ENCODE data around the gene CPM. TPM values are rescaled to one million over a fixed set of nuclear protein-coding genes. Genes with fewer than 3 reads are reported as not detected.

The CPM gene
- total and polyA plus RNA-seq, 12 donors = 2.1 to 17.8 (median 5.4) TPM

DNA sequence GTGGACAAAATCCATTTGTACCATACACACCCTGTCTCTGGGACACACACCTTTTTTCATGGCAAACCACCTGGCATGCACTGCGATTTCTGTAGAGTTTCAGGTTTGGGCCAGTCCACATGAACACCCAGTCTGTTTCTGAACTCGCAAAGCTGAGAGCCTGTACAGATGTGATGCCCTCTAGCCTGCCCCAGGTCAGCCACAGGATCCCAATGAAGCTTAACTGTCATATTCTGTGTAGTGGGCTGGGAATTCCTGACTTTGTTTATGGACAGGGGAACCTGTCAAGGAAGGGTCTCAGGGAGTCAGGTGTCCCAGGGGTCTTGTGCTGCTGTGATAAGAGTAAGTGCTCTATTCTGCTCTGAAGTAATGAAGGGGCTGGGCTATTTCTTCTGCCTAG lies 39.8 kb downstream of the CPM start:
- no peaks in the 10 kb centered on the region for H3K36me3 ChIP-seq
- TF ChIP-seq, protein P1, sequence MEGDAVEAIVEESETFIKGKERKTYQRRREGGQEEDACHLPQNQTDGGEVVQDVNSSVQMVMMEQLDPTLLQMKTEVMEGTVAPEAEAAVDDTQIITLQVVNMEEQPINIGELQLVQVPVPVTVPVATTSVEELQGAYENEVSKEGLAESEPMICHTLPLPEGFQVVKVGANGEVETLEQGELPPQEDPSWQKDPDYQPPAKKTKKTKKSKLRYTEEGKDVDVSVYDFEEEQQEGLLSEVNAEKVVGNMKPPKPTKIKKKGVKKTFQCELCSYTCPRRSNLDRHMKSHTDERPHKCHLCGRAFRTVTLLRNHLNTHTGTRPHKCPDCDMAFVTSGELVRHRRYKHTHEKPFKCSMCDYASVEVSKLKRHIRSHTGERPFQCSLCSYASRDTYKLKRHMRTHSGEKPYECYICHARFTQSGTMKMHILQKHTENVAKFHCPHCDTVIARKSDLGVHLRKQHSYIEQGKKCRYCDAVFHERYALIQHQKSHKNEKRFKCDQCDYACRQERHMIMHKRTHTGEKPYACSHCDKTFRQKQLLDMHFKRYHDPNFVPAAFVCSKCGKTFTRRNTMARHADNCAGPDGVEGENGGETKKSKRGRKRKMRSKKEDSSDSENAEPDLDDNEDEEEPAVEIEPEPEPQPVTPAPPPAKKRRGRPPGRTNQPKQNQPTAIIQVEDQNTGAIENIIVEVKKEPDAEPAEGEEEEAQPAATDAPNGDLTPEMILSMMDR (IDR thresholded peaks at IDR 0.05) = no peak
- H3K4me3 ChIP-seq = no peak overlapping the region
- no peak for ATAC-seq
- intact Hi-C loops (cut with DNase I) = no loop called here
- H3K4me1 ChIP-seq = peaks cover 0 to 24% (median 15%) of the 10 kb centered on the region in 9 donors
- H3K27ac ChIP-seq = no peak overlapping the region
- no peaks in the 10 kb centered on the region for H3K9me3 ChIP-seq
- WGBS, 2 donors = 95 to 98% methylated on average over 2 of the region's 2 CpGs
- no peak for DNase-seq
- no peaks in the 10 kb centered on the region for H3K27me3 ChIP-seq

DNA sequence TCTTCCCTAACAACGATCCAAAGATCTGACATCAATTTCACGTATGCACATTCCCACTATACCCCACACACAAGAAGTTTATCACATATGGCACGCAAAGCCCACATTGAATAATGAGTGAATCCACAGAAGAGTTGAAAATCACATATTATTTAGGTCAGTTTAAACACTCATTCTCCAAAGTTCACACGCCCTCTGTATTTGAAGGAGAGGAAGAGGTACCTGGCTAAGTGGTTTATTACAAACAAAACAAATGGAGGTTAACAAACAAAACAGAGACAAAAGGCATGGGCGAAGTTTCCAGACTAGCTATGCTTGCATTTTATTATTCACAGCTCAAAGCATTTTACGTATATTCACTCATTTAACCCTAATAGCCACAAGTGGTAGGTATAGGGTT lies 41.8 kb downstream of the CPM start:
- ATAC-seq (no peak), DNase-seq (no peak)
- Histone ChIP-seq H3K36me3 (no peaks in the 10 kb centered on the region), H3K9me3 (no peaks in the 10 kb centered on the region), H3K27ac (peak overlapping the region in 2 of 10 donors; percentile 12 to 51), H3K27me3 (no peaks in the 10 kb centered on the region), H3K4me1 (peaks cover 0 to 8% (median 0%) of the 10 kb centered on the region in 9 donors), H3K4me3 (no peak overlapping the region)
- TF ChIP-seq, protein P1 (IDR thresholded peaks at IDR 0.05) = no peak
- 82 to 84% methylated on average over 6 of the region's 6 CpGs for WGBS, 2 donors
- intact Hi-C loops (cut with DNase I) = no loop called here

DNA sequence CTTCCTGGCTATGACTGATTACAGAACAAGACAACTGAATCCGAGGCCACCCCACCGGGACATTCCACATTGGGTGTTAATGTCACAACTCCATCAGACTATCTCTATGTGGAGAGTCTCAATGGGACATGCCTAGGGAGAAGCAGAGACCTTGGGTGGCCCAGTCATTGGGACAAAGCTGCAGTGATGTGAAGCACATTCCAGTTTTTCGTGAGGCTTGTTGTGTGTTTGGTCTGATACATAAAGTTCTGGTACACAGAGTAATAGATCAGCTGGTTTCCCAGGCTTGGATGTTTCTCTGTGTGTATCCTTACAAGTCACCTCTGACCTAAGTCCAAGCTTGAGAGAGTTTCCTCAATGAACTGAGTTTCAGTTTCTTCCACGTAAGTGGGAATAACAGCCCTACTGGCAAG lies 42.3 kb downstream of the CPM start:
- 71% methylated on average over 4 of the region's 4 CpGs for WGBS, 2 donors
- H3K4me3 ChIP-seq = no peak overlapping the region
- ATAC-seq (peak in 7 of 8 donors; percentile 38 to 83 (median 55)), DNase-seq (peak in 1 of 2 donors; percentile 6)
- intact Hi-C loops (cut with DNase I) = no loop called here
- peak overlapping the region in 5 of 10 donors; percentile 7 to 51 (median 30) for H3K27ac ChIP-seq
- TF ChIP-seq, protein P1 (IDR thresholded peaks at IDR 0.05) = no peak
- peaks cover 0 to 8% (median 0%) of the 10 kb centered on the region in 9 donors for H3K4me1 ChIP-seq
- no peaks in the 10 kb centered on the region for H3K27me3 ChIP-seq
- H3K36me3 ChIP-seq = no peaks in the 10 kb centered on the region
- no peaks in the 10 kb centered on the region for H3K9me3 ChIP-seq

DNA sequence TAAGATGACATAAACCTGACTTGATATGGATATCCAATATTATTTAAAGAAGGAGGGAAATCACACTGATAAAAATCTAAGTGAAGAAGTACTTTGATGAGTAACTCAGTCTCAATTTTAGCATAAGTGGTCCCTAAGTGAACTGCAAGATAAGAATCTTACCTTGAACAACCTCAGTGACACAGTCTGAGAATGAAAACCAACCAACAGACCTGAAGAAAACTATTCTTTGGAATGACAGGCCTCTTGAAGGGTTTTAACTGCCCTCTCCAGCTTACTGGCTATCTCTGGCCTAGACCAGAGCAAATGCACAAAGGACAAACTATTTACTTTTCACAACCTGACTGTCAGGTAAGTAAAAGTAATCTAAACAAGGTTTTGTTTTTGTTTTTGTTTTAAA lies 44.7 kb downstream of the CPM start:
- DNase-seq (no peak), ATAC-seq (no peak)
- intact Hi-C loops (cut with DNase I) = no loop called here
- H3K4me3 ChIP-seq = no peak overlapping the region
- TF ChIP-seq, protein P1 (IDR thresholded peaks at IDR 0.05) = no peak
- H3K36me3 ChIP-seq = peaks cover 0 to 6% (median 0%) of the 10 kb centered on the region in 9 donors
- peaks cover 0 to 8% (median 0%) of the 10 kb centered on the region in 9 donors for H3K4me1 ChIP-seq
- H3K27ac ChIP-seq = no peak overlapping the region
- no peaks in the 10 kb centered on the region for H3K9me3 ChIP-seq
- H3K27me3 ChIP-seq = no peaks in the 10 kb centered on the region

Data from heart right ventricle (tissue), 16 donors.